Measurements from ENCODE around the gene RASL10A. TPM values are rescaled to one million over a fixed set of nuclear protein-coding genes. Genes with fewer than 3 reads are reported as not detected.

RASL10A gene
- total RNA-seq, 1 donor from 2014 or later, result not detected

DNA sequence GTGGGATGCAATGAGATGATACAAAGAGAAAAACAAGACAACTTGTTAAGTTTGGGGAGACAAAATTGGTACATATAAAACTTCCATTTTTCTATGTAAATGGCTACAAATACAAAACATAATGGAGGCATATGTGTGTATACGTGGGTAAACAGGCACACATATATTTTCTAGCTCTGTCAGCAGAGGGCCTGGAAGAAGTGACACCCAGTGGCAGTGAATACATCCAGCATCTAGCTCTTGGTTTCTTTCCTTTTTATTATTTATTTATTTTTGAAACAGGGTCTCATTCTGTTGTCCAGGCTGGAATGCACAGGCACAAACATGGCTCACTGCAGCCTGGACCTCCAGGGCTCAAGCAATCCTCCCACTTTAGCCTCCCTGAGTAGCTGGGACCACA, 5.0 kb upstream of the RASL10A start:
- H3K9me3 Mint-ChIP-seq (ENCODE audit: unreplicated experiment), result no peaks in the 10 kb centered on the region

GRCh38 chr22:29319072-29319471, 3.6 kb upstream of the RASL10A start:
- Mint-ChIP-seq H3K27me3 (ENCODE audit: unreplicated experiment) (peaks cover 20% of the 10 kb centered on the region), H3K4me3 (ENCODE audit: unreplicated experiment) (no peak overlapping the region), H3K36me3 (ENCODE audit: unreplicated experiment) (no peaks in the 10 kb centered on the region), H3K4me1 (ENCODE audit: unreplicated experiment) (peaks cover 10% of the 10 kb centered on the region), H3K9me3 (ENCODE audit: unreplicated experiment) (no peaks in the 10 kb centered on the region), H3K27ac (ENCODE audit: unreplicated experiment) (no peak overlapping the region)
- TF ChIP-seq CTCF (IDR thresholded peaks at IDR 0.05), result no peak
- DNase-seq (ENCODE audit: extremely low spot score, unreplicated experiment), result no peak

More for the DNA sequence above, 5.0 kb upstream of the RASL10A start:
- no peaks in the 10 kb centered on the region for H3K36me3 Mint-ChIP-seq (ENCODE audit: unreplicated experiment)
- H3K4me1 Mint-ChIP-seq (ENCODE audit: unreplicated experiment), result peaks cover 2% of the 10 kb centered on the region
- TF ChIP-seq CTCF (IDR thresholded peaks at IDR 0.05), result peak; percentile 44
- H3K4me3 Mint-ChIP-seq (ENCODE audit: unreplicated experiment), result no peak overlapping the region
- H3K27ac Mint-ChIP-seq (ENCODE audit: unreplicated experiment), result no peak overlapping the region
- DNase-seq (ENCODE audit: extremely low spot score, unreplicated experiment), result no peak
- peaks cover 13% of the 10 kb centered on the region for H3K27me3 Mint-ChIP-seq (ENCODE audit: unreplicated experiment)

- no peak overlapping the region for H3K27ac Mint-ChIP-seq (ENCODE audit: unreplicated experiment)
- H3K4me1 Mint-ChIP-seq (ENCODE audit: unreplicated experiment), result peaks cover 12% of the 10 kb centered on the region
- H3K4me3 Mint-ChIP-seq (ENCODE audit: unreplicated experiment), result no peak overlapping the region
- TF ChIP-seq CTCF (IDR thresholded peaks at IDR 0.05), result no peak
- no peaks in the 10 kb centered on the region for H3K36me3 Mint-ChIP-seq (ENCODE audit: unreplicated experiment)
- H3K27me3 Mint-ChIP-seq (ENCODE audit: unreplicated experiment), result peaks cover 25% of the 10 kb centered on the region
- H3K9me3 Mint-ChIP-seq (ENCODE audit: unreplicated experiment), result no peaks in the 10 kb centered on the region
- DNase-seq (ENCODE audit: extremely low spot score, unreplicated experiment), result no peak
Measured at GRCh38 chr22:29317827-29318454, 2.4 kb upstream of the RASL10A start.

DNA sequence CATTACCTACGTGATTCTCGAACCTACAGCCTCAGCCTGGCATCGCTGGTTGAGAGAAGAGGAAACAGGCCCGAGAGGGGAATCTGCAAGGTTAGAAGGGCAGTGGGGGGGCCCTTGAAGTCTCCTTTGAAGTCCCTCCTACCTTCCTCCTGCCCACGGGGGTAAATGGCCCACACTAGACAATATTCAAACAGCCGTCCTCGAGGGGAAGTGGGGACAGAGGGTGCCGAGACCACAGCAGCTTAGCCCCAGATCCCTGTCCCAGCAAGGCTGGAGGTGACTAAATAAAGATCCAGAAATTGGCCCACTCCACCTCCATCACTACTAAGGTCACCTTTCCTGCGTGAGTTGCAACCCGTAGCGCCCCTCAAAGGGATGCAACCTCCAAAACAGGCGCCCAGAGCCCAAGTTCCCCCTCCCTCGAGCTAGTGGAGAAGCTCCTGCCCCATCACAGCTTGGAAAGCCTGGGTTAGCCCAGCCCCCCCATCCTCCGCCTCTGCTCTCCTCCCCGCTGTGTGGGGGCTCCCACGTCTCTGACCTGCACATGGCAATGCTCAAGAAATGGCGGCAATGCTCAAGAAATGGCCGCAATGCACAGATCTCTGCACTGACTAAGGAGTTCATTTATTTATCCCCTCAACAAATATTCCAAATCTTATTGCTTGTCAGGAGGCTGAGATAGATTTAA, 788 bp upstream of the RASL10A start:
- Mint-ChIP-seq H3K4me1 (ENCODE audit: unreplicated experiment) (peaks cover 14% of the 10 kb centered on the region), H3K36me3 (ENCODE audit: unreplicated experiment) (no peaks in the 10 kb centered on the region), H3K27ac (ENCODE audit: unreplicated experiment) (no peak overlapping the region), H3K4me3 (ENCODE audit: unreplicated experiment) (peak overlapping the region; percentile 56), H3K27me3 (ENCODE audit: unreplicated experiment) (peaks cover 25% of the 10 kb centered on the region), H3K9me3 (ENCODE audit: unreplicated experiment) (no peaks in the 10 kb centered on the region)
- TF ChIP-seq CTCF (IDR thresholded peaks at IDR 0.05), result no peak
- no peak for DNase-seq (ENCODE audit: extremely low spot score, unreplicated experiment)

DNA sequence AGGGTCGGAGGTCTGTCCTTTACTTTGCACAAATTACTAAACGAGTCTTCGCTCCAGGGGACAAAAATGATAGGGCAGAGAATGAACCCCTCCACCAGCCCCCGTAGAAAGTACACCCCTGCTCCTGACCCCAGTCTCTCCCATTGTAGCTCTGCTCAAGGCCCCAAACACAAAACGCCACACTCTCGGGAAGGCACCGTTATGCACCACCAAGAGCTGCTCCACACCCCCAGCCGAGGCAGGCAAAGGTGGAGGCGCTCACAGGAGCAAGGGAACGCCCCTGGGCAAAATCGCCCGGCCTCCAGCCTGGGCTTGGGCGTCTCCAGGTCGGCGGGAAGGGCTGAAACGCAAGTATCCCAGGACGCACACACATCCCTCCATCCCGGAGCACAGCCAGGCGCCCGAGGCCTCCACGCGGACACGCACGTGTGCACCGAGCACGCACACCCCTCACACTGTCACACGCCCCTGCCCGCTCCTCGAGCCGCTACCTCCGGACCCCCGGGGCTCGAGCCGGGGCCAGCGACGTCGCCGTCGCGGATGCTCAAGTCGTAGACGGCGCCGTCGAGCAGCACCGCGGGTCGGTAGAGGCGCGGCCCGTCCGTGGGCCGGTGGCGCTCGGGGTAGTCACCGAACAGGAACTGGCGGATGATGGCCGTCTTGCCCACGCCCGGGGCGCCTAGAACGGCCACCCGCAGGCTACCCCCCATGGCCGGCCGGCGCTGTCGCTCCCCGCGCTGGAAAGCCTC, 786 bp downstream of the RASL10A start:
- Mint-ChIP-seq H3K4me1 (ENCODE audit: unreplicated experiment) (peaks cover 24% of the 10 kb centered on the region), H3K9me3 (ENCODE audit: unreplicated experiment) (no peaks in the 10 kb centered on the region), H3K27me3 (ENCODE audit: unreplicated experiment) (peaks cover 25% of the 10 kb centered on the region), H3K4me3 (ENCODE audit: unreplicated experiment) (peak overlapping the region; percentile 51), H3K36me3 (ENCODE audit: unreplicated experiment) (no peaks in the 10 kb centered on the region), H3K27ac (ENCODE audit: unreplicated experiment) (no peak overlapping the region)
- no peak for DNase-seq (ENCODE audit: extremely low spot score, unreplicated experiment)
- TF ChIP-seq CTCF (IDR thresholded peaks at IDR 0.05), result no peak

All from osteocyte (in vitro differentiated cells).